ENCODE data around the gene EGLN1. TPM values are rescaled to one million over a fixed set of nuclear protein-coding genes. Genes with fewer than 3 reads are reported as not detected.

The EGLN1 gene
- total RNA-seq, 1 donor from 2014 or later: 83.8 TPM

- DNase-seq (ENCODE audit: low spot score): no peak
Observed at GRCh38 chr1:231334079-231334666, 87.9 kb downstream of the EGLN1 start.

- no peak for DNase-seq (ENCODE audit: low spot score)
Observed at GRCh38 chr1:231332761-231333160, 89.3 kb downstream of the EGLN1 start.

GRCh38 chr1:231329483-231329882 is 92.6 kb downstream of the EGLN1 start:
- no peak for DNase-seq (ENCODE audit: low spot score)

- no peak for DNase-seq (ENCODE audit: low spot score)
Observed at GRCh38 chr1:231327617-231328016, 94.5 kb downstream of the EGLN1 start.

GRCh38 chr1:231326248-231326647 is 95.8 kb downstream of the EGLN1 start:
- no peak for DNase-seq (ENCODE audit: low spot score)

- no peak for DNase-seq (ENCODE audit: low spot score)
Observed at GRCh38 chr1:231324660-231325059, 97.4 kb downstream of the EGLN1 start.

- DNase-seq (ENCODE audit: low spot score): no peak
Observed at GRCh38 chr1:231322880-231323530, 99.1 kb downstream of the EGLN1 start.

- no peak for DNase-seq (ENCODE audit: low spot score)
Observed at GRCh38 chr1:231319080-231319479, 103.0 kb downstream of the EGLN1 start.

GRCh38 chr1:231318568-231318967 is 103.5 kb downstream of the EGLN1 start:
- DNase-seq (ENCODE audit: low spot score): no peak

- DNase-seq (ENCODE audit: low spot score): no peak
Observed at GRCh38 chr1:231318015-231318355, 104.1 kb downstream of the EGLN1 start.

GRCh38 chr1:231317306-231318014 is 104.6 kb downstream of the EGLN1 start:
- no peak for DNase-seq (ENCODE audit: low spot score)

- DNase-seq (ENCODE audit: low spot score): no peak
Observed at GRCh38 chr1:231315887-231316286, 106.2 kb downstream of the EGLN1 start.

Other genes with a start within 250 kb of the EGLN1 start
- gene GNPAT, start 181.1 kb downstream of the EGLN1 start, total RNA-seq (ENCODE audit: insufficient read depth, low replicate concordance): 38.0 TPM
- gene EXOC8, start 84.4 kb downstream of the EGLN1 start, total RNA-seq (ENCODE audit: insufficient read depth, low replicate concordance): 13.7 TPM
- gene SPRTN, start 84.0 kb downstream of the EGLN1 start, total RNA-seq (ENCODE audit: insufficient read depth, low replicate concordance): 8.9 TPM
- gene TSNAX, start 106.4 kb upstream of the EGLN1 start, total RNA-seq (ENCODE audit: insufficient read depth, low replicate concordance): 27.9 TPM
- gene DISC1, start 204.5 kb upstream of the EGLN1 start, total RNA-seq (ENCODE audit: insufficient read depth, low replicate concordance): 17.3 TPM